ENCODE data around the gene SLC9B1. TPM values are rescaled to one million over a fixed set of nuclear protein-coding genes. Genes with fewer than 3 reads are reported as not detected.
"Not testable (repeated sequence)": the region's sequence is repeated elsewhere in the genome, so short reads cannot be mapped to it uniquely, and the experiment has no call there.

SLC9B1 gene
- total RNA-seq, 2 experiments from 2014 or later = 1.9 to 2.4 TPM

- Mint-ChIP-seq H3K4me1 (ENCODE audit: low read depth) (peaks cover 3% of the 10 kb centered on the region), H3K9me3 (no peaks in the 10 kb centered on the region)
- CTCF ChIA-PET = no interaction called here
Measured at GRCh38 chr4:102901804-102902203, 117.7 kb downstream of the SLC9B1 start.

GRCh38 chr4:102897610-102898009, 121.9 kb downstream of the SLC9B1 start:
- H3K27me3 Mint-ChIP-seq, H3K36me3 Mint-ChIP-seq, POLR2A ChIA-PET: not testable (repeated sequence)

More at GRCh38 chr4:102901804-102902203, 117.7 kb downstream of the SLC9B1 start:
- Mint-ChIP-seq H3K4me3 (no peak overlapping the region), H3K27me3 (no peaks in the 10 kb centered on the region), H3K27ac (no peak overlapping the region), H3K36me3 (no peaks in the 10 kb centered on the region)
- intact Hi-C loops (cut with micrococcal nuclease) = no loop called here
- POLR2A ChIA-PET = no interaction called here
- DNase-seq = no peak

DNA sequence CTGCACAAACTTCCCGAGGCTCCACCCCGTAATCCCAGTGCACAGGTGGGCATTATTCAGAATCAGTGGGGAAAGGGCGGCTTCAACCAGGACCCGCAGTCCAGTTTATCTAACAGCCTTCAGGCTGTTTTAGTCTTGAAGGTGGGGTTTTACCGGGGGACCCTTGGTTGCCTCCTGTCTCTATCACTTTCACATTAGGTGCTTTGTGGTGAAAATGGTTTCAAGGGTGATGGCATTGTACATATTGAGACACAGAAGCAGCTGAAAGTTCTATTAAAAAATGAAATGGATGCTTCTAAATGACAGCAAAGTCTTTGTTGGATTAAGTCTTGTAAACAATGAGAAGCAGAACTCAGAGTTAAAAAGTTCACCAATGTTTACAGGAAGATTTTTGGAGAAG, 123.0 kb downstream of the SLC9B1 start:
- H3K27me3 Mint-ChIP-seq; H3K9me3 Mint-ChIP-seq; H3K4me1 Mint-ChIP-seq (ENCODE audit: low read depth); DNase-seq; POLR2A ChIA-PET; CTCF ChIA-PET; H3K27ac Mint-ChIP-seq; H3K36me3 Mint-ChIP-seq; H3K4me3 Mint-ChIP-seq; intact Hi-C loops (cut with micrococcal nuclease): not testable (repeated sequence)

More at GRCh38 chr4:102897610-102898009, 121.9 kb downstream of the SLC9B1 start:
- H3K9me3 Mint-ChIP-seq; H3K27ac Mint-ChIP-seq; DNase-seq; H3K4me3 Mint-ChIP-seq; H3K4me1 Mint-ChIP-seq (ENCODE audit: low read depth); CTCF ChIA-PET; intact Hi-C loops (cut with micrococcal nuclease): not testable (repeated sequence)

- H3K27me3 Mint-ChIP-seq, H3K36me3 Mint-ChIP-seq, CTCF ChIA-PET, H3K9me3 Mint-ChIP-seq, DNase-seq, H3K4me3 Mint-ChIP-seq: not testable (repeated sequence)
- POLR2A ChIA-PET = interaction anchor here (1.0 kb wide), 1 partner anchor 62 kb away, joined by 4 read pairs; no protein-coding TSS in a partner anchor
- intact Hi-C loops (cut with micrococcal nuclease) = loop anchor here (2.0 kb wide), 1 partner anchor 21 kb away; the partner anchor contains the start of gene CISD2
- peaks cover 11% of the 10 kb centered on the region for H3K4me1 Mint-ChIP-seq (ENCODE audit: low read depth)
- peak overlapping the region; percentile 8 for H3K27ac Mint-ChIP-seq
Measured at GRCh38 chr4:102889866-102890265, 129.6 kb downstream of the SLC9B1 start.

- intact Hi-C loops (cut with micrococcal nuclease) = loop anchor here (2.0 kb wide), 1 partner anchor 20 kb away; the partner anchor contains the start of gene CISD2
- H3K4me3 Mint-ChIP-seq, H3K9me3 Mint-ChIP-seq, POLR2A ChIA-PET, H3K27ac Mint-ChIP-seq, H3K36me3 Mint-ChIP-seq, H3K27me3 Mint-ChIP-seq, DNase-seq, CTCF ChIA-PET: not testable (repeated sequence)
- peaks cover 11% of the 10 kb centered on the region for H3K4me1 Mint-ChIP-seq (ENCODE audit: low read depth)
Measured at GRCh38 chr4:102888570-102888969, 130.9 kb downstream of the SLC9B1 start.

DNA sequence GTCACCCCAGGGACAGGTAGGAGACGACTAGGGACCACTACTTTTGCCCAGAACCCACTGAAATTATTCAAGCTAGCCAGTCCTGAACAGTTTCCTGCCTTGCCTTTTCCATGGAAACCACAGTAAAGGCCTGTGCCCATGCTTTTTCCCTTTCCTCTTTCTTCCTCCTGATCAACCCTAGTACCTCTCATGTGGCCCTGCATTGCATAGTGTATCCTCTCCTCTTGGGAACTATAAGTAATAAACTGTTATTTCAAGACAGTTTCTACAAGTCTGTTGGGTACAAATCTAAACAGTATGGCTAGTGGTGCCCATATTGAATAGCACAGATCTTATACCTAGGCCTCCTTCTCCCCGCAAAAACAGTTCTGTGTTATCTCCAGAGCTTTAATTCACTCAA, 136.2 kb downstream of the SLC9B1 start:
- ChIA-PET CTCF (no interaction called here), POLR2A (no interaction called here)
- H3K27ac Mint-ChIP-seq = no peak overlapping the region
- H3K9me3 Mint-ChIP-seq = peaks cover 2% of the 10 kb centered on the region
- DNase-seq = no peak
- peaks cover 5% of the 10 kb centered on the region for H3K4me1 Mint-ChIP-seq (ENCODE audit: low read depth)
- H3K36me3 Mint-ChIP-seq = peaks cover 11% of the 10 kb centered on the region
- no peak overlapping the region for H3K4me3 Mint-ChIP-seq
- intact Hi-C loops (cut with micrococcal nuclease) = no loop called here
- no peaks in the 10 kb centered on the region for H3K27me3 Mint-ChIP-seq

GRCh38 chr4:102881343-102881742, 138.2 kb downstream of the SLC9B1 start:
- no peak overlapping the region for H3K4me3 Mint-ChIP-seq
- no peaks in the 10 kb centered on the region for H3K27me3 Mint-ChIP-seq
- H3K4me1 Mint-ChIP-seq (ENCODE audit: low read depth) = peaks cover 5% of the 10 kb centered on the region
- H3K36me3 Mint-ChIP-seq = peaks cover 24% of the 10 kb centered on the region
- peaks cover 14% of the 10 kb centered on the region for H3K9me3 Mint-ChIP-seq
- CTCF ChIA-PET = interaction anchor here (1.2 kb wide), 1 partner anchor 13 kb away, joined by 6 read pairs; the partner anchor contains the start of gene CISD2
- H3K27ac Mint-ChIP-seq = no peak overlapping the region
- intact Hi-C loops (cut with micrococcal nuclease) = no loop called here
- no peak for DNase-seq
- POLR2A ChIA-PET = no interaction called here

DNA sequence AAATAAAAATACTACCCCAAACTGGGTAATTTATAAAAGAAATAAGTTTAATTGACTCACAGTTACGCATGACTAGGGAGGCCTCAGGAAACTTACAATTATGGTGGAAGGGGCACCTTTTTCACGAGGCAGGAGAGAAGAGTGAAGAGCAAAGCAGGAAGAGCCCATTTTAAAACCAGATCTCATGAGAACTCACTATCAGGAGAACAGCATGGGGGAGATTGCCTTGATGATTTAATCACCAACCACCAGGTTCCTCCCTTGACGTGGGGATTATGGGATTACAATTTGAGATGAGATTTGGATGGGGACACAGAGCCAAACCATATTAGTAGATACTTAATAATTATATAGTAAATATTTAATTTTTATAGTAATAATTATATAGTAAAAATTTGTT, 140.6 kb downstream of the SLC9B1 start:
- ChIA-PET POLR2A (no interaction called here), CTCF (no interaction called here)
- H3K36me3 Mint-ChIP-seq = peaks cover 44% of the 10 kb centered on the region

GRCh38 chr4:102878349-102878748, 141.2 kb downstream of the SLC9B1 start:
- CTCF ChIA-PET; H3K4me1 Mint-ChIP-seq (ENCODE audit: low read depth); intact Hi-C loops (cut with micrococcal nuclease): not testable (repeated sequence)

More for the DNA sequence above, 140.6 kb downstream of the SLC9B1 start:
- no peak for DNase-seq
- Mint-ChIP-seq H3K4me1 (ENCODE audit: low read depth) (peaks cover 8% of the 10 kb centered on the region), H3K9me3 (peaks cover 14% of the 10 kb centered on the region), H3K4me3 (no peak overlapping the region), H3K27me3 (no peaks in the 10 kb centered on the region), H3K27ac (no peak overlapping the region)
- intact Hi-C loops (cut with micrococcal nuclease) = no loop called here

GRCh38 chr4:102877477-102878106, 141.9 kb downstream of the SLC9B1 start:
- Mint-ChIP-seq H3K9me3 (peaks cover 14% of the 10 kb centered on the region), H3K36me3 (peaks cover 45% of the 10 kb centered on the region)
- intact Hi-C loops (cut with micrococcal nuclease); H3K4me1 Mint-ChIP-seq (ENCODE audit: low read depth); H3K27me3 Mint-ChIP-seq; H3K27ac Mint-ChIP-seq; POLR2A ChIA-PET; CTCF ChIA-PET; H3K4me3 Mint-ChIP-seq; DNase-seq: not testable (repeated sequence)

More at GRCh38 chr4:102878349-102878748, 141.2 kb downstream of the SLC9B1 start:
- peaks cover 44% of the 10 kb centered on the region for H3K36me3 Mint-ChIP-seq
- H3K4me3 Mint-ChIP-seq, H3K27ac Mint-ChIP-seq, H3K27me3 Mint-ChIP-seq, DNase-seq, POLR2A ChIA-PET: not testable (repeated sequence)
- H3K9me3 Mint-ChIP-seq = peaks cover 14% of the 10 kb centered on the region

GRCh38 chr4:102871772-102872171, 147.7 kb downstream of the SLC9B1 start:
- DNase-seq = no peak
- H3K9me3 Mint-ChIP-seq = peaks cover 3% of the 10 kb centered on the region
- ChIA-PET CTCF (interaction anchor here (0.9 kb wide), 1 partner anchor 48 kb away, joined by 3 read pairs; no protein-coding TSS in a partner anchor), POLR2A (no interaction called here)
- intact Hi-C loops (cut with micrococcal nuclease) = no loop called here
- no peak overlapping the region for H3K4me3 Mint-ChIP-seq
- H3K4me1 Mint-ChIP-seq (ENCODE audit: low read depth) = peaks cover 32% of the 10 kb centered on the region
- H3K27ac Mint-ChIP-seq = no peak overlapping the region
- no peaks in the 10 kb centered on the region for H3K27me3 Mint-ChIP-seq
- peaks cover 36% of the 10 kb centered on the region for H3K36me3 Mint-ChIP-seq

DNA sequence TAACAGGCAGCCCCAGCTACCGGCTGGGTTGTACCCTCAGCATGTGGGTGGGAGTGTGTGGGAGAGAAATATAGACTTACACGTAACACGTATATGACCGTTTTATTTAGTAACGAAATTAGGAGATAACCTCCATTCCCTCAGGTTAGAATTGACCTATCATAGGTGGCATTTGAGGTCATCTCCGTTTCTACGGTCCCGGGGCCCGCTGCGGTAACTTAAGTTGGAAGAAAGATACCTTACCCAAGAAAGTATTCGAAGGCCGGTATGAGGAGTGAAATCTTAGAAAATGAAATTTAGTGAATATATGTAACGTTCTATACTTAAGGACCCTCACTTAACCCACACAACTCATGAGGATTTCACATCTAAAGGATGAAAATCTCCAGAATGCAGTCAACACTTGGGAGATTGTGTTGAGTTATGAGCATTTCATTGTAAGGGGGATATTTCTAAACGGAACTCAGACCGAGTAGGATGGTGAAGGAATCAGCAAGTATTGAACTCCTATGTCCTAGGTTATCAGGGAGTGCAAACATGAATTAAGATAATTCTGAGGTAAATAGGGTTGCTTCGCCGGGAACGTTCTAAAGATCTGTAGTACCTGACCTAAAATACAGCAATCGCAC, 149.8 kb downstream of the SLC9B1 start:
- CTCF ChIA-PET = interaction anchor here (0.6 to 2.4 kb wide), 7 partner anchors 11 to 229 kb away, joined by 3 to 15 read pairs (median 4); partner anchors contain the start of genes BDH2 and UBE2D3
- Mint-ChIP-seq H3K27ac (peak overlapping the region; percentile 98), H3K4me3 (peak overlapping the region; percentile 98), H3K36me3 (peaks cover 29% of the 10 kb centered on the region), H3K27me3 (no peaks in the 10 kb centered on the region), H3K4me1 (ENCODE audit: low read depth) (peaks cover 51% of the 10 kb centered on the region), H3K9me3 (no peaks in the 10 kb centered on the region)
- no peak for DNase-seq
- POLR2A ChIA-PET = interaction anchor here (0.6 to 3.8 kb wide), 11 partner anchors 11 to 292 kb away, joined by 3 to 147 read pairs (median 7); partner anchors contain the start of genes MANBA, SLC9B2 and UBE2D3
- intact Hi-C loops (cut with micrococcal nuclease) = loop anchor here (1.0 to 2.0 kb wide), 8 partner anchors 19 to 417 kb away; partner anchors contain the start of genes MANBA, NFKB1, SLC9B1 and SLC9B2
